Measurements from ENCODE around the gene BBOF1.

- TF ChIP-seq, protein P1, sequence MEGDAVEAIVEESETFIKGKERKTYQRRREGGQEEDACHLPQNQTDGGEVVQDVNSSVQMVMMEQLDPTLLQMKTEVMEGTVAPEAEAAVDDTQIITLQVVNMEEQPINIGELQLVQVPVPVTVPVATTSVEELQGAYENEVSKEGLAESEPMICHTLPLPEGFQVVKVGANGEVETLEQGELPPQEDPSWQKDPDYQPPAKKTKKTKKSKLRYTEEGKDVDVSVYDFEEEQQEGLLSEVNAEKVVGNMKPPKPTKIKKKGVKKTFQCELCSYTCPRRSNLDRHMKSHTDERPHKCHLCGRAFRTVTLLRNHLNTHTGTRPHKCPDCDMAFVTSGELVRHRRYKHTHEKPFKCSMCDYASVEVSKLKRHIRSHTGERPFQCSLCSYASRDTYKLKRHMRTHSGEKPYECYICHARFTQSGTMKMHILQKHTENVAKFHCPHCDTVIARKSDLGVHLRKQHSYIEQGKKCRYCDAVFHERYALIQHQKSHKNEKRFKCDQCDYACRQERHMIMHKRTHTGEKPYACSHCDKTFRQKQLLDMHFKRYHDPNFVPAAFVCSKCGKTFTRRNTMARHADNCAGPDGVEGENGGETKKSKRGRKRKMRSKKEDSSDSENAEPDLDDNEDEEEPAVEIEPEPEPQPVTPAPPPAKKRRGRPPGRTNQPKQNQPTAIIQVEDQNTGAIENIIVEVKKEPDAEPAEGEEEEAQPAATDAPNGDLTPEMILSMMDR (IDR thresholded peaks at IDR 0.05) = no peak
- no peak for TF ChIP-seq EZH2 (IDR thresholded peaks at IDR 0.05; ENCODE audit: borderline replicate concordance, insufficient read depth, low read depth, low read length, poor library complexity, severe bottlenecking)
These were observed 3.2 kb upstream of the BBOF1 start for GRCh38 chr14:74015963-74016362.
